ENCODE data around the gene UNC13C. TPM values are rescaled to one million over a fixed set of nuclear protein-coding genes. Genes with fewer than 3 reads are reported as not detected.

The UNC13C gene
- total RNA-seq, 1 donor from 2014 or later: 0.22 TPM

DNA sequence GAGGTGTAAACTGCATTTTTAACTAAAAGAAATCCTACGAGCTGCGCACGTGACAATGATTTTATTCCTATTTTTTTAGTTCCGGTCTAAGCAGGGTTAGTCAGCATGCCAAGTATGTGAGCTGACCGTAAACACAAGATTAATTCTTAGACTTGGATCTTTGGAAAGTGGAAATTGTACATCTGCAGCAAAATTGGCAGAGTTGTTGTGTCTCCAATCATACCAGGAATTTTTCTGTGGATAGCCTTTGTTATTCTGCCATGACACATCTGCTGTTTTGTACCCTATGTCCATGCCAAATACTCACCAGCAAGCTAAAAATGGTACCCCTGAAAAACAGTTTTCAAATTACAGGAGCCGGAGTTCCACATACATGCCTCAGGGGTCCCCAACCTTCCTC is 562.5 kb downstream of the UNC13C start:
- intact Hi-C loops (cut with micrococcal nuclease): no loop called here
- Histone ChIP-seq H3K36me3 (no peaks in the 10 kb centered on the region), H3K4me1 (no peaks in the 10 kb centered on the region), H3K27me3 (ENCODE audit: low read depth) (no peaks in the 10 kb centered on the region), H3K9me3 (replicated peaks) (peaks cover 63% of the 10 kb centered on the region), H3K4me3 (no peak overlapping the region), H3K27ac (replicated peaks) (no peak overlapping the region)
- no peak for DNase-seq
- TF ChIP-seq, protein P1, sequence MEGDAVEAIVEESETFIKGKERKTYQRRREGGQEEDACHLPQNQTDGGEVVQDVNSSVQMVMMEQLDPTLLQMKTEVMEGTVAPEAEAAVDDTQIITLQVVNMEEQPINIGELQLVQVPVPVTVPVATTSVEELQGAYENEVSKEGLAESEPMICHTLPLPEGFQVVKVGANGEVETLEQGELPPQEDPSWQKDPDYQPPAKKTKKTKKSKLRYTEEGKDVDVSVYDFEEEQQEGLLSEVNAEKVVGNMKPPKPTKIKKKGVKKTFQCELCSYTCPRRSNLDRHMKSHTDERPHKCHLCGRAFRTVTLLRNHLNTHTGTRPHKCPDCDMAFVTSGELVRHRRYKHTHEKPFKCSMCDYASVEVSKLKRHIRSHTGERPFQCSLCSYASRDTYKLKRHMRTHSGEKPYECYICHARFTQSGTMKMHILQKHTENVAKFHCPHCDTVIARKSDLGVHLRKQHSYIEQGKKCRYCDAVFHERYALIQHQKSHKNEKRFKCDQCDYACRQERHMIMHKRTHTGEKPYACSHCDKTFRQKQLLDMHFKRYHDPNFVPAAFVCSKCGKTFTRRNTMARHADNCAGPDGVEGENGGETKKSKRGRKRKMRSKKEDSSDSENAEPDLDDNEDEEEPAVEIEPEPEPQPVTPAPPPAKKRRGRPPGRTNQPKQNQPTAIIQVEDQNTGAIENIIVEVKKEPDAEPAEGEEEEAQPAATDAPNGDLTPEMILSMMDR (IDR thresholded peaks at IDR 0.05; ENCODE audit: borderline replicate concordance): no peak

DNA sequence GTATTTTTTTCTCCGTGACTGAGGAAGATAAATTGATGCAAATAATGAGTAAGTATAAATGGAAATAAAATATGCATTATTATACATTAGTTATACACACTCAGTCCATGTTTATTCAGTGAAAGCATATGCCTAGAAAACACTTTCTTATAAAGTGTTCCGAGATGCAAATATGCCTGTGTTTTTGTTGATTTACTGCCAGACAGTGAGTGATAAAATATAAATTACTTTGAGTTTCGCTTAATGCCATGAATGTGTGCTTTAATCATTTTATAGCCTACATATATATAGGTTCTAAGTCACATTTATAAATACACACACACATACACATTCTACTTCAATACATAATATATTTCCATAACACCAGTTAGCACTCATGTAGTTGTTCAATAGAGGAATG is 569.2 kb downstream of the UNC13C start:
- H3K27ac ChIP-seq (replicated peaks): no peak overlapping the region
- TF ChIP-seq, protein P1 (IDR thresholded peaks at IDR 0.05; ENCODE audit: borderline replicate concordance): no peak
- H3K4me3 ChIP-seq: no peak overlapping the region
- H3K36me3 ChIP-seq: no peaks in the 10 kb centered on the region
- intact Hi-C loops (cut with micrococcal nuclease): no loop called here
- H3K4me1 ChIP-seq: no peaks in the 10 kb centered on the region
- peaks cover 27% of the 10 kb centered on the region for H3K9me3 ChIP-seq (replicated peaks)
- H3K27me3 ChIP-seq (ENCODE audit: low read depth): no peaks in the 10 kb centered on the region
- DNase-seq: no peak

DNA sequence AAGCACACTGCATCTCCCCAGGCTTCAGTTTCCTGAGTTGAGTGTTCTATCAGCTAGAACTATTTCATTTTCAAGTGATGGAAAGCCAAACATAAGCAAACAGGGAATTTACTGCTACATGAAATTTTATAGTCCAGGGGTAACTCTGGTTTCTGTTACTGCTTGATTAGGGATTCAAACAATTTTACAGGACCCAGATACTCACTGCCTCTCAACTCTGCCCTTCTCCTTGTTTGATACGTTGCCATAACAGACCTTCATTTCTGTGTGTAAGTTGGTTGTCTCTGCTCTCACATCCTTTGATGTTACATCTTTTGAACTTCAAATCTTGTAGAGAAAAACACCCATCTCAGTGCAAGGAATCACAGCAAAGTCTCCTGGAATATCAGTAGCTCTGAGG is 572.7 kb downstream of the UNC13C start:
- intact Hi-C loops (cut with micrococcal nuclease): no loop called here
- H3K4me1 ChIP-seq: no peaks in the 10 kb centered on the region
- no peaks in the 10 kb centered on the region for H3K36me3 ChIP-seq
- peaks cover 3% of the 10 kb centered on the region for H3K9me3 ChIP-seq (replicated peaks)
- H3K27ac ChIP-seq (replicated peaks): no peak overlapping the region
- no peak overlapping the region for H3K4me3 ChIP-seq
- TF ChIP-seq, protein P1 (IDR thresholded peaks at IDR 0.05; ENCODE audit: borderline replicate concordance): no peak
- no peaks in the 10 kb centered on the region for H3K27me3 ChIP-seq (ENCODE audit: low read depth)
- no peak for DNase-seq

DNA sequence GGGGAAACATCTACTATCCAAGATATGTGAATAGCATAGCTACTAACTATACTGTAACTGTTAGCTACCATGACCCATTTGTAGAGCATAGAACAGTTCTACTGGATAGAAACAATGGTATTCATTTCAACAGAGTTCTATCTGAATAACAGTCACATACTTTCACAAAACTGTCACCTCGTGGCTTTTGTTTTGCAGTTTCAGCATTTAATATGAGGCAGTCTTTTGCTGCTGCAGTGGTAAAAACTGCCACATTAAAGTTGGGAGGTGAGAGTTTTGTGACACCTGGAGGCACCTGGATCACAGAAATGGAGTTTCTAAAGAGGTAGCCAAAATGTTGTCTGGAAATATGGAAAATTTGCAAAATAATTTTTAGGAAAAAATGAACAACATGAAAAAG is 578.0 kb downstream of the UNC13C start:
- no peaks in the 10 kb centered on the region for H3K36me3 ChIP-seq
- no peak overlapping the region for H3K27ac ChIP-seq (replicated peaks)
- intact Hi-C loops (cut with micrococcal nuclease): no loop called here
- TF ChIP-seq, protein P1 (IDR thresholded peaks at IDR 0.05; ENCODE audit: borderline replicate concordance): no peak
- no peaks in the 10 kb centered on the region for H3K9me3 ChIP-seq (replicated peaks)
- DNase-seq: no peak
- no peaks in the 10 kb centered on the region for H3K27me3 ChIP-seq (ENCODE audit: low read depth)
- no peaks in the 10 kb centered on the region for H3K4me1 ChIP-seq
- H3K4me3 ChIP-seq: no peak overlapping the region

DNA sequence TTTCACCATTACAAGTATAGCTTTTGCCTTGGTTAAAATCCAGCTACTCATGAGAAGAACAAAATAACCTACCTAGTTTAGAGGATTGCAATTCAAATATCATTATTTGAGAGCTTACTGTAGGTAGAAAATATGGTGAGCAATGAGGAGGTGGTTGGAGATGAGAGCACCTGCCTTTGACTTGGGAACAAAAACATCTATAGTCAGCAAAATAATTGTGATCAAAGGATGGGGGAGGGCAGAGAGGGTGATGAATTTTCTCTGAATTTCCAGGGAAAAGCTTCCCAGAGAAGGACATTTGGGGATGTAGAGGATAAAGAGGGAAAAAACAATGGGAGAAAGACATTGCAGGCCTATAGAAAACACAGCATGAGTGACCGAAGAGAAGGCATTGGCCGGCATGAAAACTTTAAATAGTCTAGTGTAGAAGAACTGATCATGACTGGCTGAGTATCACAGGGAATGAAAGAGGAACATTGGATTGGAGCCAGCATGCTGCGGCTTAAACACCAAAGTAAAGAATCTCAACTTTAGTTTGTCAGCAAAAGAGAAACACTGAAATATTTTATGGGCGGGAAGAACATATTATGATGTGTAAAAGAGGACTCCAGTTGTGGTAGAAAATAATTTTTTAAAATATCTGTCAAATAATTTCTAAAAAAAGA is 581.3 kb downstream of the UNC13C start:
- Histone ChIP-seq H3K36me3 (no peaks in the 10 kb centered on the region), H3K4me1 (no peaks in the 10 kb centered on the region), H3K4me3 (no peak overlapping the region), H3K9me3 (replicated peaks) (no peaks in the 10 kb centered on the region), H3K27me3 (ENCODE audit: low read depth) (no peaks in the 10 kb centered on the region), H3K27ac (replicated peaks) (no peak overlapping the region)
- intact Hi-C loops (cut with micrococcal nuclease): no loop called here
- DNase-seq: peak; percentile 15
- TF ChIP-seq, protein P1 (IDR thresholded peaks at IDR 0.05; ENCODE audit: borderline replicate concordance): no peak
